Sigmoid colon (tissue), 3 donors: ENCODE data around the gene ARPC5.

Experiments
- CTCF ChIP-seq, 4 experiments: fragments of 450-650 bp in 3 of 4; fragments of 200-600 bp in 1 of 4; IDR thresholded peaks; one replicate each; pipeline ENCODE4 v1.5.1; 2016 to 2019; ENCODE audit warnings: antibody characterized with exemption in 4 of 4, mild to moderate bottlenecking in 3 of 4, moderate library complexity in 2 of 4
- POLR2A ChIP-seq, 2 donors: fragments of 450-650 bp; IDR thresholded peaks; one replicate each; pipeline ENCODE4 v1.6.1; 2016; ENCODE audit warnings: antibody characterized with exemption in 2 of 2, mild to moderate bottlenecking in 2 of 2, moderate library complexity in 2 of 2

GRCh38 chr1:183605904-183606303 lies 29.7 kb downstream of the ARPC5 start:
- TF ChIP-seq CTCF (IDR thresholded peaks at IDR 0.05) (no peak), POLR2A (IDR thresholded peaks at IDR 0.05) (no peak)
